GM21576 (cell line): Measurements from ENCODE around the gene LYSMD3.
A peak's percentile ranks its signal among the peaks of the same experiment; 100 is the strongest.

ENCODE experiments used
- ATAC-seq: cut with Tn5 transposase; IDR thresholded peaks from one replicate; pipeline ENCODE4 v1.9.1; 2021; ENCODE audit warnings: mild to moderate bottlenecking, moderate library complexity; ENCODE audit not compliant: unreplicated experiment

LYSMD3 gene

DNA sequence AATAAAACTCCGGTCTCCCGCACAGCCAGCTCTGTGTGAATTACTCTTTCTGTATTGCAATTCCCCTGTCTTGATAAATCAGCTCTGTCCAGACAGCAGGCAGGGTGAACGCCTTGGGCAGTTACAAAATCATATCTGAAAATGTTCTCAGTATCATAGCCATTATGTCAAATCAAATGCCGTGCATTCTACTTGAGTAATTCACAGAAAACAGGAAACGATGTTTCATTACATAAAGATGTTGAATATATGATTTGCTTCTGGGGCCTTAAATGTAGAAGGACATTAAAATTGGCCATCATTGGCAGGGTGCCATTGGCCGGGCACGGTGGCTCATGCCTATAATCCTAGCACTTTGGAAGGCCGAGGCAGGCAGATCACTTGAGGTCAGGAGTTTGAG lies 46.2 kb downstream of the LYSMD3 start:
- ATAC-seq, result no peak

DNA sequence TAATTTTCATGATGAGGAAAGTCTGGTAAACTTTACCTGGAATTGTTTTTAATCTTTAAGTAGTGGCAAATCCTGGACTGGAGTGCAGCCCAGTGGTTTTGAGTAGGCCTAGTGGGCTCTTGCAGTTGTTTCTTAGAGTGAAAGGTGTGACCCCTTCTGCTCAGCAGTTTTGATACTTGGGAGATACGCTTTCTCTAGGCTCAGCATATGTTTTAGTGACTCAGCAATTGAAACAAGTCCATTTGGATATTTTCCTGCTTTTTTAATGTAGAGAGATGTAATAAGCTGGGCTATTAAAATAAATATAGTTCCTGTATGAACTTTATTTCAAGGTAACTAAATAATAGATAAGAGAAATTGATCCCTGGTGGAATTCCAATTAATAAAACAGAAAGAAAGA lies 48.7 kb downstream of the LYSMD3 start:
- no peak for ATAC-seq

DNA sequence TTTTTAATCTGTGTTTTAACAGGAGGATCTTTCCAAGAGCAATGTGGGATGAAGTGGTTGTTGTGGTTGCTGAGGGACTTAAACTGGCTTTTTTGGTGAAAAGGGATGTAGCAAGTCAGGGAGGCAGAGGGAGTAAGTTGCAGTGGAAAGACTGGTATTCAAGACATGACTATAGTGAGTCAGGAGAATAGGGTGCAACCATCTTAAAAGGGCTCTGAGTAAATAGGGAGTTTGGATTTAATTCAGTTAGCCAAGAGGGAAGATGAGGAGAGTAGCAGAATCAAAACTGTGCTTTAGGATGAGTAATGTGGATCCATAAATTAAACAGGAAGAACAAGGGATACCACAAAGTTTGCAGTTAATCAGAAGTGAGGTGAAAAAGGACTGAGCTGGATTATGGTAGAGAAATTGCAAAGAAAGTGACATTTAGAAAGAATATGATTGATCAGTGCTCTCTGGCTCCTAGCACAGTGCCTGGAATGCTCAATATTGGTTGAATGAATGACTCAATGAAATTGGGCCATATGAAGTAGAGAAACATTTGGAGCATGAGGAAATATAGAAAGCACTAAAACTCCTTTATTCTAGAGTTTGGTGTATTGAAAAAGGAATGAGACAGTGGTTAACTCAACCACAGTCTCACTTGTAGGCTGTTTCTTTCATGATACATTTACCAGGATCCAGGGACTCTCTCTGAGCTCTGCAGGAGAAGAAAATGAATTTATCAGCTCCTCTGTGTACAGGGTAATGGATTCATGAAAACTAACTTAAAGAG lies 49.6 kb downstream of the LYSMD3 start:
- ATAC-seq, result no peak

DNA sequence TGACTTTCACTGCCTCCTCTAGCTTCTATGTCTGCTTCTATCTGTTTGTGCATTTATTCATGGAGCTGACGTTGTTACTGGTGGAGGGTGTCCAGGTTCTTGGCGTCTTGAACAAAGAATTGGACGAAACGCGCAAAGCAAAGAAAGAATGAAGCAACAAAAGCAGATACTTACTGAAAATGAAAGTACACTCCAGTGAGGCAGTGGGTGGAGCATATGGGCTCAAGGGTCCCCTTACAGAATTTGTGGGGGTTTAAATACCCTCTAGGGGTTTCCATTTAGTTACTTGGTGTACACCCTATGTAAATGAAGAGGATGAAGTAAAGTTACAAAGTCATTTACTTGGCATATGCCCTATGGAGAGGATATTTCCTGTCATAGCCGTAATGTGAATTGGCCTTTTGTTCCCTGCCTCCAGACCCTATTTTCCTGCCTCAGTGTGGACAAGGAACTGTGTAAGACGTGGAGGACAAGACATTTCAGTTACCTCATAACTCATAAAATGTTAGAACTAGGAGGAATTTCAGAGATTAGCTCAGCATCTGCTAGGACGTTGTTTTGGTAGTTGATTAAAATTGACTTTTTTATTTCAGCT lies 51.7 kb downstream of the LYSMD3 start:
- ATAC-seq, result no peak

DNA sequence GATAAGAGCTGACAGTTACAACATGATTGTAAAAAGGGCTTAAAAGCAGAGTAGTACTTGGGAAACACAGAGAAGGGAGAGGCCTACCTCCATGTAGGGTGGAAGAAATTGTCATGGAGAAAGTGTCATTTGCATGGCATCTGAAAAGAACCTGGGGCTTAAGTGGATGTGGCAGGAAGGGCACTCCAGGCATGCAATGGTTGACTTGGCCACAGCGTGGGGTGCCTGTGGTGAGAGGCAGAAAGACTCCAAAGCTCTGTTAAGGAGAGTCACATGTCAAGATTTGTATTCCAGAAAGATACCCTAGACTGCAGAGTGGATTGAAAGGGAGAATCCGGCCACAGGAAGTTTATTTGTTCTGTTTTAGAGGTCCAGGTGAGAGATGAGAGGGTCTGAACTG lies 52.3 kb downstream of the LYSMD3 start:
- ATAC-seq, result no peak

DNA sequence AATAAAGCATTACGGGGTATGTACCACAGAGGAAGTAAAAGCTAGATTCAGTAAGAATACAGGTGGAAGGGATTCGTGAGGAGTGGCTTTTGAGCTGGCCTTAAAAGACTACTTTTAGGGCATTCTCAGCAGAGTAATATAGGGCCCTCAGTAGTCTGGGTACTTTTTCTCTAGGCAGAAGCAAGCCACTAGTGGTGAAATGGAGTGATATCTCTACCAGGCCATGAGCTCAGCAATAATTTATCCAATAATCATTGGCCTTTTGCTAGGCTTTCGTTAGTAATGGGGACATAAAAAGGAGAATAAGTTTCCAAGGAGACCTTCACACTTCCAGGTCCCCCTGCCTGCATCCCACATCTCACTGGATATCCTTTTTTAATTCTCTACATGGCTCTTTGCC lies 53.0 kb downstream of the LYSMD3 start:
- ATAC-seq, result no peak

DNA sequence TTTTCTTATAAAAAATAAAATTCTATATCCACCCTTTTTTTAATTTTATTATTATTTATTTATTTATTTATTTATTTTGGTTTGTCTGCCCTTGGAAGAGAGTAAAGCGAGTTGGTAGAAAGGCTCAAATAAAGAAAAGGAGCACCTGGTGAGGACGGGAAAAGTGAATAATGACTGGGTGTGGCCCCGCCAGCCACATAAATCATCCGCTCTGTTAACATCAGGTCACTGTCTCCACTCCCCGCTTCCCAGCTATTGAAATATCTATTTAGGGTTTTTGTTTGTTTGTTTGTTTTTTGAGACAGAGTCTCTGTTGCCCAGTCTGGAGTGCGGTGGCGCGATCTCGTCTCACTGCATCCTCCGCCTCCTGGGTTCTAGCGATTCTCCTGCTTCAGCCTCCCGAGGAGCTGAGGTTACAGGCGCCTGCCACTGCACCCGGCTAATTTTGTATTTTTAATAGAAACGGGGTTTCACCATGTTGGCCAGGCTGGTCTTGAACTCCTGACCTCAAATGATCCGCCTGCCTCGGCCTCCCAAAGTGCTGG lies 53.9 kb downstream of the LYSMD3 start:
- ATAC-seq, result no peak

DNA sequence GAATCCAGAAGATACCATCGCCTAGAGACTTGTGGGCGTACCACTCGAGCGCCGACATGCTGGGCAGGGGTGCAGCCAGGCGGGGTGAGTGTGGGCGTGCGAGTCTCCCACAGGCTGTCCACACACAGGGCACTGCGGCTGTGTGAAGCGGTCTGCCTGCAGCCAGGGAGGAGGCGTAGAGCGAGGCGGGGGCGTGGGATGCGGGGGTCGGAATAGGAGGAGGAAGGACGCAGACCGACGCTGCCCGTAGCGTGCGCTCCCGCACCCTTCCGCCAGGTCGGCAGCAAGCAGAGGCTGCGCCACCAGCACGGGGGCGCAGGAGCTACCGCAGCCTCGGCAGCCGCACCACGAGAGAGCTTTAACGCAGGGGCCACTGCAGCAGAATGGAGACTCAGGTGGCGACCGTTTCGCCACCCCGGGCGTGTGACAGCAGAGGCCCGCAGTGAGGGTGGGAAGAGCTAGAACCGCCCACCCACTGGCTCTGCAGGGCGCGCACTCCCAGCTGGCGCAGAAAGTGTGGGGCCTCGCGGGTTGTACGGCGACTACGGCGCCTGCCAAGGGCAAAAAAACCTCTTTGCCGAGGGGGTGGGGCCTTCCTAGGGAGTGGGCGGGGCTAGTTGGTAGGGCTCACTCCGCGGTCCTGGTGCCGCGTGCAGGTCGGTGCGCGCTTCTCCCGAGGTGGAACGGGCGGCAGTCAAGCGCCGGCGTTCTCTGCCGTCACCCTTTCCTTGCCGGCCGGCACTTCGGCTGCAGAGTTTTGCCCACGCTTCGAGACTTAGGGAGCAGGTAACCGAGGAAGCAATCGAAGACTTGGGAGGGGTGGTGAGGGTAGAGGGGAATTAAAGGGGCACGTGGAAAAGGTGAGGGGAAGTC lies 54.9 kb downstream of the LYSMD3 start, which contains the start of the genes MBLAC2 and POLR3G:
Gene MBLAC2, minus strand, starts transcription at position 537 of the 873 bp plus-strand sequence. Its CDS starts 479 bp downstream, at position 58.
Gene POLR3G, plus strand, starts transcription at position 630 of the 873 bp plus-strand sequence. CDS start 10,704 bp downstream, outside the sequence.
- peak; percentile 83 for ATAC-seq

DNA sequence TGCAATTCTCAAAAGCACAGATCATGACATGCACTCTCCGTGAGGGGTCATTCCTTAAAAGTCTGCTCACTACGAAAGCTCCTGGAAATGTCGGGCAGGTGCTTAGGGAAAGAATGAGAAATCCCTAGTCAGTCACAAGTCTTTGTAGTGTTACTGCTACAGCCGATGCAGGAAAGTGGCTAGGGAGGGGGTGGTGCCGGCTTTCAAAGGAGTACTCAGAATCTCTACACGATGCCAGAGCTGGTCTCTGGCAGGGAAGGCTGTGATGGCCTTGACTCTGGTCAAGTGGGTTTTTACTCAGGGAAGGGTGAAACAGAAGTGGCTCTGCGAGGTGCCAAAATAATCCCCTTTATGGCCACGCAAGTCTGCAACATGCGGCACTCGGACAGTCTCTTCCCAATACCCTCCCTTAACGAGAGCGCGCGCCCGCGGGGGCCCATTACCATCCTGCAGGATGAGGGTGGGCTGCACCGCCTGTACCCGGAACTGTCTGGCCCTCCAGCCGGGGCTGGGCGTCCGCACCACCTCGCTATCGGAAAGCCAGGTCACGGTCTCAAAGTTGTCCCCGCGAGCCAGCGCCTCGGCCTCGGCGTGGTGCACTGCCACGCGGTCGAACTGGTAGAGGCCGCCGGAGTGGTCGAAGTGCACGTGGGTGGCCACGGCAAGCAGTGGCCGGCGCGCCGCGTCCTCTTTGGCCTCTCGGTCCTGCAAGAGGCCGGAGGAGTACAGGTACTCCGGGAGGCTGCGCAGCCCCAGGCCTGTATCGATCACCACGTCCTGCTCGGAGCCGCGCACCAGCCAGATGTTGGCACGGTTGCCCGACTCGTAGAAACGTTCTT lies 55.8 kb downstream of the LYSMD3 start:
- ATAC-seq, result peak; percentile 14

DNA sequence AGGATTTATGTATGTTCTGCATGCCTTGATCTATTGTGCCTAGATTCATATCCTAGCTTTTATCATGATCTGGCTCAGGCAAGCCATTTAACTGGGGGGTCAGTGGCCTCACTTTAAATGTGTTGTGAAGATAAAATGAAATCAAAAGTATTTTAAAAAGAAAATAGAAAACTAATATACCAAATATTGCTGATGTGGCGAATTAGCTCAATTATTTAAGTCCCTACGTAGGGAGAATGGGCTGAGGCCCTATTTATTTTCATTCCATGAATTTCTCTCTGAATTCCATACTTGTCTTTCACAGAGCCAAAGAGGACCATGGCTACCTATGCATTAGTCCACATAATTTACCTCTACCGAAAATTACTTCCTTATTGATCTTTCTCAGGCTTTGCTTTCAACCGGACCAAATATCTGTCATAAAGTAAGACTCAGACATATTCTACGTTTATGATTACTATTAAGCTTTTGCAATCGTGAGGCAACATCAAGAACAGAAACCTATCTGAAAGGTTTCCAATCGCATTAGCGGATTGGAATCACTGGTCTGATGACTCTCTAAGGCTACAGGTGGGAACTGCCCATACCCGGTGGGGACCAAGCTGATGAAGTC lies 56.5 kb downstream of the LYSMD3 start:
- ATAC-seq, result peak; percentile 9
